Neural cell (in vitro differentiated cells): ENCODE data around the gene CDH8. TPM values are rescaled to one million over a fixed set of nuclear protein-coding genes. Genes with fewer than 3 reads are reported as not detected.

Experiments used
- H2AFZ ChIP-seq: fragments of 200-600, 300-800 bp; sonication (generic), shearing (Covaris generic); 2 replicates; pipeline ENCODE4 v1.6.0; 2014; ENCODE audit warnings: low read depth, mild to moderate bottlenecking, antibody characterized with exemption, low read length, moderate library complexity
- H3F3A ChIP-seq: fragments of 200-600 bp; shearing (Covaris generic); 2 replicates; pipeline ENCODE4 v1.6.1; 2016; ENCODE audit warnings: mild to moderate bottlenecking, moderate library complexity, mixed read lengths, antibody characterized with exemption, low read length; ENCODE audit not compliant: insufficient read depth, poor library complexity, severe bottlenecking
- H3K27ac ChIP-seq: fragments of 200-600, 300-800 bp; sonication (generic), shearing (Covaris generic); 2 replicates; pipeline ENCODE4 v1.5.1; 2014; ENCODE audit warnings: mild to moderate bottlenecking, low read length, moderate library complexity
- H3K27me3 ChIP-seq: fragments of 300-800, 200-600 bp; sonication (generic), shearing (Covaris generic); 2 replicates; pipeline ENCODE4 v1.6.0; 2014; ENCODE audit warnings: mild to moderate bottlenecking, low read depth, low read length, moderate library complexity; ENCODE audit not compliant: insufficient read depth
- H3K36me3 ChIP-seq: fragments of 300-800, 200-600 bp; sonication (generic), shearing (Covaris generic); 2 replicates; pipeline ENCODE4 v1.5.1; 2014; ENCODE audit warnings: mild to moderate bottlenecking, antibody characterized with exemption, low read length, moderate library complexity; ENCODE audit not compliant: insufficient read depth
- H3K4me2 ChIP-seq: fragments of 300-800, 200-600 bp; sonication (generic), shearing (Covaris generic); 2 replicates; pipeline ENCODE4 v1.6.0; 2014; ENCODE audit warnings: mild to moderate bottlenecking, low read length
- H3K4me3 ChIP-seq: fragments of 300-800, 200-600 bp; sonication (generic), shearing (Covaris generic); 2 replicates; pipeline ENCODE4 v1.5.1; 2014; ENCODE audit warnings: mild to moderate bottlenecking, low read length, moderate library complexity
- H3K79me2 ChIP-seq: fragments of 200-600 bp; shearing (Covaris generic); replicated peaks from 2 replicates; pipeline ENCODE4 v1.6.0; 2014; ENCODE audit warnings: mild to moderate bottlenecking, low read length, moderate library complexity; ENCODE audit not compliant: insufficient read depth
- H3K9ac ChIP-seq: fragments of 300-800, 200-600 bp; sonication (generic), shearing (Covaris generic); 2 replicates; pipeline ENCODE4 v1.6.1; 2016; ENCODE audit warnings: mild to moderate bottlenecking, low read length, mixed read lengths
- H3K9me2 ChIP-seq: fragments of 200-600 bp; shearing (Covaris generic); 2 replicates; pipeline ENCODE4 v1.6.1; 2016; ENCODE audit warnings: mild to moderate bottlenecking, low read length, mixed read lengths; ENCODE audit not compliant: insufficient read depth
- H3K9me3 ChIP-seq: fragments of 200-600, 300-800 bp; sonication (generic), shearing (Covaris generic); 2 replicates; pipeline ENCODE4 v1.6.1; 2016; ENCODE audit warnings: mild to moderate bottlenecking, mixed run types, low read length, moderate library complexity, mixed read lengths
- H4K20me1 ChIP-seq: fragments of 200-600 bp; shearing (Covaris generic); 2 replicates; pipeline ENCODE4 v1.6.1; 2016; ENCODE audit warnings: mild to moderate bottlenecking, mixed run types; ENCODE audit not compliant: insufficient read depth
- CTCF ChIP-seq: fragments of 450-650 bp; IDR thresholded peaks from 2 replicates; pipeline ENCODE4 v1.5.1; 2014; ENCODE audit warnings: antibody characterized with exemption, mild to moderate bottlenecking, moderate library complexity; ENCODE audit not compliant: poor library complexity, severe bottlenecking
- EP300 ChIP-seq: fragments of 450-650 bp; conservative IDR thresholded peaks from 2 replicates; pipeline ENCODE4 v1.6.1; 2014; ENCODE audit warnings: antibody characterized with exemption, mild to moderate bottlenecking, moderate library complexity; ENCODE audit not compliant: poor library complexity, severe bottlenecking
- EZH2 ChIP-seq: fragments of 200-600, 300-800 bp; shearing (Covaris generic), sonication (generic); IDR thresholded peaks from 2 replicates; pipeline ENCODE4 v1.6.1; 2014; ENCODE audit warnings: antibody characterized with exemption, low read length, borderline replicate concordance, mild to moderate bottlenecking; ENCODE audit not compliant: insufficient read depth, poor library complexity, severe bottlenecking
- MXI1 ChIP-seq: fragments of 450-650 bp; conservative IDR thresholded peaks from 2 replicates; pipeline ENCODE4 v1.6.1; 2014; ENCODE audit warnings: antibody characterized with exemption, mild to moderate bottlenecking; ENCODE audit not compliant: poor library complexity, severe bottlenecking
- POLR2AphosphoS5 ChIP-seq: IDR thresholded peaks from 2 replicates; pipeline ENCODE4 v1.6.1; 2012
- RAD21 ChIP-seq: fragments of 450-650 bp; conservative IDR thresholded peaks from 2 replicates; pipeline ENCODE4 v1.6.1; 2014; ENCODE audit warnings: antibody characterized with exemption, mild to moderate bottlenecking, moderate library complexity
- REST ChIP-seq: IDR thresholded peaks from 2 replicates; pipeline ENCODE4 v1.6.1; 2012; ENCODE audit warnings: borderline replicate concordance
- SMC3 ChIP-seq: fragments of 450-650 bp; conservative IDR thresholded peaks from 2 replicates; pipeline ENCODE4 v1.6.1; 2014; ENCODE audit warnings: antibody characterized with exemption, mild to moderate bottlenecking, moderate library complexity; ENCODE audit not compliant: poor library complexity
- TAF1 ChIP-seq: IDR thresholded peaks from 2 replicates; pipeline ENCODE4 v1.6.1; 2012; ENCODE audit warnings: low read depth
- polyA plus RNA-seq: library from polyadenylated mRNA; depleted of rRNA; stranded (reverse); fragments of >200 nt; gene quantifications from 2 replicates; pipeline ENCODE4 v1.2.3, GENCODE V29; 2014

CDH8 gene
- polyA plus RNA-seq, 1 donor from 2014 or later = 5.0 TPM

- Histone ChIP-seq H3K4me2 (no peak overlapping the region), H3F3A (no peaks in the 10 kb centered on the region), H3K4me3 (no peak overlapping the region), H3K27ac (no peak overlapping the region), H3K79me2 (no peaks in the 10 kb centered on the region), H3K9ac (no peak overlapping the region), H4K20me1 (no peaks in the 10 kb centered on the region), H3K9me3 (no peaks in the 10 kb centered on the region), H3K9me2 (no peaks in the 10 kb centered on the region), H3K27me3 (no peaks in the 10 kb centered on the region), H3K36me3 (no peaks in the 10 kb centered on the region), H2AFZ (no peak overlapping the region)
- no peak for TF ChIP-seq SMC3
- TF ChIP-seq CTCF = no peak
- TF ChIP-seq EZH2 = no peak
- no peak for TF ChIP-seq REST
- TF ChIP-seq MXI1 = no peak
- TF ChIP-seq EP300 = no peak
- TF ChIP-seq RAD21 = no peak
Measured at GRCh38 chr16:61818850-61819249, 217.4 kb downstream of the CDH8 start.

- Histone ChIP-seq H3F3A (no peaks in the 10 kb centered on the region), H3K27ac (no peak overlapping the region), H3K9me2 (no peaks in the 10 kb centered on the region), H3K27me3 (no peaks in the 10 kb centered on the region), H3K9me3 (no peaks in the 10 kb centered on the region), H3K36me3 (no peaks in the 10 kb centered on the region), H3K4me3 (no peak overlapping the region), H3K9ac (no peak overlapping the region), H2AFZ (no peak overlapping the region), H3K4me2 (no peak overlapping the region), H3K79me2 (no peaks in the 10 kb centered on the region), H4K20me1 (no peaks in the 10 kb centered on the region)
- no peak for TF ChIP-seq SMC3
- no peak for TF ChIP-seq POLR2AphosphoS5
- no peak for TF ChIP-seq TAF1
- TF ChIP-seq EP300 = no peak
- TF ChIP-seq MXI1 = no peak
- TF ChIP-seq REST = no peak
- no peak for TF ChIP-seq CTCF
- TF ChIP-seq EZH2 = no peak
- TF ChIP-seq RAD21 = no peak
Measured at GRCh38 chr16:61817583-61818278, 218.5 kb downstream of the CDH8 start.
